GM18951 (cell line): ENCODE results near the gene NDOR1.

Source experiments
- POLR2A ChIP-seq: IDR thresholded peaks from 4 replicates; pipeline ENCODE4 v1.6.1; 2011; ENCODE audit warnings: mild to moderate bottlenecking; ENCODE audit not compliant: insufficient read length, insufficient read depth; ENCODE audit errors: extremely low read depth
- in situ Hi-C: fragments of 300-500 bp; cut with MboI; formaldehyde crosslinking; loops from one replicate; pipeline ENCODE4 v1.12.0; 2022; ENCODE audit warnings: low sequenced_read_pairs, mixed read lengths, inconsistent platforms; ENCODE audit not compliant: unreplicated experiment

The NDOR1 gene

DNA sequence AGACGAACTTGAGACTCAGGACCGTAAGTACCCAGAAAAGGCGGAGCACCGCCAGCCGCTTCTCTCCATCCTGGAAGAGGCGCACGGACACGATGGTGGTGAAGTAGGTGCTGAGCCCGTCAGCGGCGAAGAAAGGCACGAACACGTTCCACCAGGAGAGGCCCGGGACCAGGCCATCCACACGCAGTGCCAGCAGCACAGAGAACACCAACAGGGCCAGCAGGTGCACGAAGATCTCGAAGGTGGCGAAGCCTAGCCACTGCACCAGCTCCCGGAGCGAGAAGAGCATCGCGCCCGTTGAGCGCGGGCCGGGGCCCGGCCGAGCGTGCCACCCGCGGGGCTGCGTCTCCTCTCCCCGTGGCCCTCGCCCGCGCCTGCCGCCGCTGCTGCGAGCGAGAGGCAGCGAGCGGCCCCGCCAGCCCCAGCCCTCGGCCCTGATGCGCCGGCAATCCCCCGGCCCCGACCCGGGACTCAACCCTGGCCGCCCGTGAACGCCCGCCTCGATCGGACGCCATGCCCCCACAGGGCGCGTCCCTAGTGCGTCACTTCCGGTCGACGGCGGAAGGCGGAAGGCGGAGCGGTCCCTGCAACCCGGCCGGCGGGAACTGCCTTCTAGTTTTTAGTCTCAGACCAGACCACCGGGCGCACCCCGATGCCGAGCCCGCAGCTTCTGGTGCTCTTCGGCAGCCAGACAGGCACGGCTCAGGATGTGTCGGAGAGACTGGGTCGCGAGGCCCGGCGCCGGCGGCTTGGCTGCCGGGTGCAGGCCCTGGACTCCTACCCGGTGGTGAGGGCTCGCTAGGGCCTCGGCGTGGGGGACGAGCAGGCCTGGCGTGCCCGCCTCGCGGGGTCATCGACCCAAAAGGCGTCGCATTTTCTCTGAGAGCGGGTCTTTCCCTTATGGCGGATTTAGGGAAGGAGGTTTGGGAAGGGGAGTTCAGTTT is at the start of gene NDOR1, which contains the start of gene TMEM203:
Gene NDOR1 (plus strand): TSS at position 575 of the 944 bp plus-strand sequence. CDS start 78 bp downstream, at position 653.
Gene TMEM203 (minus strand): TSS at position 523 of the 944 bp plus-strand sequence. CDS start 234 bp downstream, at position 289.
- TF ChIP-seq POLR2A: peak; percentile 93
- in situ Hi-C loops: no loop called here

- peak; percentile 37 for TF ChIP-seq POLR2A
- in situ Hi-C loops: no loop called here
Measured at GRCh38 chr9:137156567-137157375, 48.7 kb upstream of the NDOR1 start.

GRCh38 chr9:137157618-137158415 is 47.7 kb upstream of the NDOR1 start:
- no peak for TF ChIP-seq POLR2A
- in situ Hi-C loops: no loop called here

- in situ Hi-C loops: no loop called here
- no peak for TF ChIP-seq POLR2A
Measured at GRCh38 chr9:137158625-137159024, 46.9 kb upstream of the NDOR1 start.

GRCh38 chr9:137159105-137160053 is 46.1 kb upstream of the NDOR1 start:
- in situ Hi-C loops: no loop called here
- no peak for TF ChIP-seq POLR2A

GRCh38 chr9:137160054-137160425 is 45.5 kb upstream of the NDOR1 start:
- in situ Hi-C loops: no loop called here

DNA sequence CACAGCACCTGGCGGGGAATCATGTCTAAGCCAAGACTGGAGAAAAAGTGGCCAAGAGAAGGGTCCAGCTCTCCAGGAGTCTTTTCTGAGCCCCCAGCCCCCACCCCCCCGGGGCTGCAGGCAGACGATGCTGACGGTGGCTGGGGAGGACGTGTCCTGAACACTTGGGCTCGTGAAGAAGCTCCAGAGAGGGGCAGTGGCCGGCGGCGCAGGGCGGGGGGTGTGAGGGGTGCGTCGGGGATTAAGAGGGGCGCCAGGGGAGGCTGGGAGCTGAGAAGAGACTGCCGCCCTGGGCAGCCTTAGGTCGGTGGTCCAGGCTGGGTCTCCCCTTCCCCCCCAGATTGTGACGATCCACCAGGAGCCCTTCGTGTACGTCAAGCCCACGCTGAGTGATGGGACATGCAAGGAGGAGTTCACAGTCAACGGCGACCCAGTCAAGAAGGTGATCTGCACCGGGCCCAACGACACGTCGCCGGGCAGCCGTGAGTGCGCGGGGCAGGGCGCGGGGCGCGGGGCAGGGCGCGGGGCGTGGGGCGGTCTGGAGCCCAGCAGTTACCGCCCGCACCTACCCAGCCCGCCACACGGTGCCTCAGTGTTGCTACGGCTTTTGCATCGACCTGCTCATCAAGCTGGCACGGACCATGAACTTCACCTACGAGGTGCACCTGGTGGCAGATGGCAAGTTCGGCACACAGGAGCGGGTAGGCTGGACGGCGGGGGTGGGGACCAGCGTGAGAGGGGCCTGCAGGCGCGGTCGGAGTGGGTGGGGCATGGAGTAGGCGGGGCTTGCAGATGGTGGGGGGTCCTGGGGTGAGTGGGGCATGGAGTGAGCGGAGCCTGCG is 44.6 kb upstream of the NDOR1 start:
- no peak for TF ChIP-seq POLR2A
- in situ Hi-C loops: no loop called here

More at GRCh38 chr9:137160054-137160425, 45.5 kb upstream of the NDOR1 start:
- TF ChIP-seq POLR2A: no peak

GRCh38 chr9:137161558-137162486 is 43.7 kb upstream of the NDOR1 start:
- TF ChIP-seq POLR2A: no peak
- in situ Hi-C loops: no loop called here

DNA sequence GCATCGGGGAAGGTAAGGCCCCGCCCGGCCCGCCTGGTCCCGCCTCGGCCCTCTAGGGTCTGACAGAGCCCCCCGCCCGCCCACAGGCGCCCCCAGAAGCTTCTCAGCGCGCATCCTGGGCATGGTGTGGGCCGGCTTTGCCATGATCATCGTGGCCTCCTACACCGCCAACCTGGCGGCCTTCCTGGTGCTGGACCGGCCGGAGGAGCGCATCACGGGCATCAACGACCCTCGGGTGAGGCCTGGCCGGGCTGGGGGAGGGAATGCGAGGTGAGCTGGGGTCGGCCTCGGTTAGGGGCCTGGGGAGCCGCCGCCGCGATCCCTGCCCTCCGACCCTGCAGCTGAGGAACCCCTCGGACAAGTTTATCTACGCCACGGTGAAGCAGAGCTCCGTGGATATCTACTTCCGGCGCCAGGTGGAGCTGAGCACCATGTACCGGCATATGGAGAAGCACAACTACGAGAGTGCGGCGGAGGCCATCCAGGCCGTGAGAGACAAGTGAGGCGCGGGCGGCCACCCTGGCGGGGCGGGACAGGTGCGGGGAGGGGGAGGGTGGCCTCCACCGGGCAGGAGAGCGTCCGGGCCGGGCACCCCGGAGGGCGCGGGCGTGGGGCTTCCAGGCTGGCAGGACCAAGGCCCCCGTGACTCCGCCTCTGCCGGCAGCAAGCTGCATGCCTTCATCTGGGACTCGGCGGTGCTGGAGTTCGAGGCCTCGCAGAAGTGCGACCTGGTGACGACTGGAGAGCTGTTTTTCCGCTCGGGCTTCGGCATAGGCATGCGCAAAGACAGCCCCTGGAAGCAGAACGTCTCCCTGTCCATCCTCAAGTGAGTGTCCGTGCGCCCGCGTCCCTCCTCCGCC is 42.8 kb upstream of the NDOR1 start:
- no peak for TF ChIP-seq POLR2A
- in situ Hi-C loops: no loop called here
